Testis (tissue), 2 donors: Measurements from ENCODE around the gene ALG14.

Source experiments
- POLR2A ChIP-seq: fragments of 450-650 bp; IDR thresholded peaks from one replicate; pipeline ENCODE4 v1.6.1; 2017; ENCODE audit warnings: antibody characterized with exemption, mild to moderate bottlenecking, moderate library complexity
- TF ChIP-seq, protein P1 (sequence below), 3 experiments: fragments of 450-650 bp in 2 of 3; fragments of 200-600 bp in 1 of 3; sonication (generic) in 1 of 3; IDR thresholded peaks; one replicate each; pipeline ENCODE4 v1.5.1; 2016 to 2019; ENCODE audit warnings: antibody characterized with exemption in 3 of 3, mild to moderate bottlenecking in 2 of 3, moderate library complexity in 1 of 3

DNA sequence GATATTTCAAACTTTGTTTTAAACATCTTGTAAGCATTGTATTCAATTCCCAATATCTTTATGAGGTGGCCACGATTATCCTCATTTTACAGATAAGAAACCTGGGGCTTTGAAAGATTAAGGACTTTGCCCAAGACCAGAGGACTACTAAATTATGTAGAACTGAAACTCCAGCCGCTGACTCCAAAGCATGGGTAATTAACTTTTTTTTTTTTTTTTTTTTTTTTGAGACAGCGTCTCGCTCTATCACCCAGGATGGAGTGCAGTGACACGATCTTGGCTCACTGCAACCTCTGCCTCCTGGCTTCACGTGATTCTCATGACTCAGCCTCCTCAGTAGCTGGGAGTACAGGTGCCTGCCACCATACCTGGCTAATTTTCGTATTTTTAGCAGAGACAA is 68.7 kb downstream of the ALG14 start:
- TF ChIP-seq, protein P1, sequence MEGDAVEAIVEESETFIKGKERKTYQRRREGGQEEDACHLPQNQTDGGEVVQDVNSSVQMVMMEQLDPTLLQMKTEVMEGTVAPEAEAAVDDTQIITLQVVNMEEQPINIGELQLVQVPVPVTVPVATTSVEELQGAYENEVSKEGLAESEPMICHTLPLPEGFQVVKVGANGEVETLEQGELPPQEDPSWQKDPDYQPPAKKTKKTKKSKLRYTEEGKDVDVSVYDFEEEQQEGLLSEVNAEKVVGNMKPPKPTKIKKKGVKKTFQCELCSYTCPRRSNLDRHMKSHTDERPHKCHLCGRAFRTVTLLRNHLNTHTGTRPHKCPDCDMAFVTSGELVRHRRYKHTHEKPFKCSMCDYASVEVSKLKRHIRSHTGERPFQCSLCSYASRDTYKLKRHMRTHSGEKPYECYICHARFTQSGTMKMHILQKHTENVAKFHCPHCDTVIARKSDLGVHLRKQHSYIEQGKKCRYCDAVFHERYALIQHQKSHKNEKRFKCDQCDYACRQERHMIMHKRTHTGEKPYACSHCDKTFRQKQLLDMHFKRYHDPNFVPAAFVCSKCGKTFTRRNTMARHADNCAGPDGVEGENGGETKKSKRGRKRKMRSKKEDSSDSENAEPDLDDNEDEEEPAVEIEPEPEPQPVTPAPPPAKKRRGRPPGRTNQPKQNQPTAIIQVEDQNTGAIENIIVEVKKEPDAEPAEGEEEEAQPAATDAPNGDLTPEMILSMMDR (IDR thresholded peaks at IDR 0.05): no peak
- TF ChIP-seq POLR2A: no peak
